Subcutaneous adipose tissue (tissue), 4 donors: ENCODE measurements around the gene GLIS1. TPM values are rescaled to one million over a fixed set of nuclear protein-coding genes. Genes with fewer than 3 reads are reported as not detected.

Source experiments
- CTCF ChIP-seq: fragments of 450-650 bp; IDR thresholded peaks from one replicate; pipeline ENCODE4 v1.5.1; 2016; ENCODE audit warnings: low read depth, mild to moderate bottlenecking, control low read depth, antibody characterized with exemption, moderate library complexity
- total RNA-seq, 4 donors: library from RNA; depleted of rRNA; stranded (reverse); fragments of >200 nt; gene quantifications; one replicate each; pipeline ENCODE4 v1.1.0, GENCODE V29; 2016

GLIS1 gene
- total RNA-seq, 4 donors from 2014 or later, result 0.17 to 3.6 TPM; not detected in 2

- no peak for TF ChIP-seq CTCF
Observed at GRCh38 chr1:53549781-53550180, 189.2 kb downstream of the GLIS1 start.

- TF ChIP-seq CTCF, result no peak
Observed at GRCh38 chr1:53549287-53549686, 189.7 kb downstream of the GLIS1 start.

GRCh38 chr1:53548031-53548491 lies 190.9 kb downstream of the GLIS1 start:
- TF ChIP-seq CTCF, result no peak

- no peak for TF ChIP-seq CTCF
Observed at GRCh38 chr1:53547231-53547790, 191.7 kb downstream of the GLIS1 start.

GRCh38 chr1:53546409-53547155 lies 192.4 kb downstream of the GLIS1 start:
- TF ChIP-seq CTCF, result no peak

- TF ChIP-seq CTCF, result no peak
Observed at GRCh38 chr1:53545663-53546408, 193.1 kb downstream of the GLIS1 start.
